ENCODE data around the gene MARCO.

DNA sequence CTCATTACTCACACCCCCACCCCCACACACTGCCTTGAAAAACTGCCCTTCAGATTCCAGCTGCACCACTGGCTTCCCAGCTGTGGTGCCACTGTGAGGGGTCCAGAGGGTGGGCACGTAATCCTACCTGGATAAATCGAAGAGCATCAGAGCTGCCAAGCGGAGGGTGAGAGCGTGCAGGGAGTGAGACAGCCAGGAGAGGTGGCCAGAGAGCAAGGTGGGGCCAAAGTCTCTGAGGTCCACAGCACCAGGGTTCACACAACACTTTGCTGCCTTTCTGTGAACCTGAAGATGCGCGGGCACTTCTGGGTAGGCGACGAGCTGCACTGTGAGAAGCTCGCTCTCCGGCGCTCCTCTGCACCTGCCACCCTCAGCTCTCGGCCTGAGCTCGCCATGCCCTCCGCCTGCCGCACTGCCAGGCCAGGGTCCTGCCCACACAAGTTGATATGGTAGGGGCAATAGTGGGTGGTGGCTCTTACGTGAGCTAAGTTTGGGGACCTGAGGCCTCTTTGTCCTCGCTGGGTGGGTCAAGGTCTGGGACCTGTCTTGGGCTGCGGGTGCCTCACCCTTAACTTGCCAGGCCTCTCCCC is 83.9 kb downstream of the MARCO start:
- TF ChIP-seq CTCF (IDR thresholded peaks at IDR 0.05; ENCODE audit: insufficient read depth, low read depth, low read length) = no peak
- no peak for TF ChIP-seq EZH2 (IDR thresholded peaks at IDR 0.05; ENCODE audit: insufficient read depth, low read length)

Measured in astrocyte (in vitro differentiated cells and primary cell).